GM19463 (cell line): ENCODE results near the gene EDRF1.
"Not testable (repeated sequence)": the region's sequence is repeated elsewhere in the genome, so short reads cannot be mapped to it uniquely, and the experiment has no call there.

ENCODE experiments used
- ATAC-seq: cut with Tn5 transposase; IDR thresholded peaks from one replicate; pipeline ENCODE4 v1.9.1; 2021; ENCODE audit warnings: mild to moderate bottlenecking, moderate library complexity; ENCODE audit not compliant: unreplicated experiment

EDRF1 gene, protein sequence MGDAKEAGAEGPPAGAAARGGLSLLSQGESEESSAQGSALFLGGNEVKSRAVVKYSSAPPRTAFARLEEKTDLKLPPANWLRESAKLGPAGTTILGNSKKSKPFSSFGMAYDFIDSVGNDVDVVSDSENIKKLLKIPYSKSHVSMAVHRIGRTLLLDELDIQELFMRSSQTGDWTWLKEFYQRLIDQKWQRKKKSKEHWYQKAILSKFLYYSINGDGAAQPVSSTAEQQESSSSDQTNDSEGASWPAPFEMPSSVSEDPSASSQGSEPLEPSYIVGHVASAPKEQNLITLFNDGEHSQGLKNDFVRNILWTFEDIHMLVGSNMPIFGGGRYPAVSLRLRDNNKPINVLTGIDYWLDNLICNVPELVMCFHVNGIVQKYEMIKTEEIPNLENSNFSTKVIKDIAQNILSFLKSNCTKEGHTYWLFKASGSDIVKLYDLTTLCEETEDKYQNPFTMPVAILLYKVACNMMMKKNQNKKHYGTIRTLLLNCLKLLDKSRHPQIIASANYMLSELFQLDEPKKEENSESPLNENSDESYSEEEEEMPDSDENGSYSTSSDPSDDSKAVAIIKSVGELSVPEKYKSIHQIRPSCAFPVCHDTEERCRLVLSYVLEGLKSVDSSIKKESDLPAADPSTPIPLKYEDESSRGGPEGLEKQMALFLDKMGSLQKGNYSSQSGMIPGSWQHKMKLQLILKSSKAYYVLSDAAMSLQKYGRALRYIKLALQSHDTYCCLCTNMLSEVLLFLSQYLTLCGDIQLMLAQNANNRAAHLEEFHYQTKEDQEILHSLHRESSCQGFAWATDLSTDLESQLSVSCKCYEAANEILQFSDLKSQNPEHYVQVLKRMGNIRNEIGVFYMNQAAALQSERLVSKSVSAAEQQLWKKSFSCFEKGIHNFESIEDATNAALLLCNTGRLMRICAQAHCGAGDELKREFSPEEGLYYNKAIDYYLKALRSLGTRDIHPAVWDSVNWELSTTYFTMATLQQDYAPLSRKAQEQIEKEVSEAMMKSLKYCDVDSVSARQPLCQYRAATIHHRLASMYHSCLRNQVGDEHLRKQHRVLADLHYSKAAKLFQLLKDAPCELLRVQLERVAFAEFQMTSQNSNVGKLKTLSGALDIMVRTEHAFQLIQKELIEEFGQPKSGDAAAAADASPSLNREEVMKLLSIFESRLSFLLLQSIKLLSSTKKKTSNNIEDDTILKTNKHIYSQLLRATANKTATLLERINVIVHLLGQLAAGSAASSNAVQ

DNA sequence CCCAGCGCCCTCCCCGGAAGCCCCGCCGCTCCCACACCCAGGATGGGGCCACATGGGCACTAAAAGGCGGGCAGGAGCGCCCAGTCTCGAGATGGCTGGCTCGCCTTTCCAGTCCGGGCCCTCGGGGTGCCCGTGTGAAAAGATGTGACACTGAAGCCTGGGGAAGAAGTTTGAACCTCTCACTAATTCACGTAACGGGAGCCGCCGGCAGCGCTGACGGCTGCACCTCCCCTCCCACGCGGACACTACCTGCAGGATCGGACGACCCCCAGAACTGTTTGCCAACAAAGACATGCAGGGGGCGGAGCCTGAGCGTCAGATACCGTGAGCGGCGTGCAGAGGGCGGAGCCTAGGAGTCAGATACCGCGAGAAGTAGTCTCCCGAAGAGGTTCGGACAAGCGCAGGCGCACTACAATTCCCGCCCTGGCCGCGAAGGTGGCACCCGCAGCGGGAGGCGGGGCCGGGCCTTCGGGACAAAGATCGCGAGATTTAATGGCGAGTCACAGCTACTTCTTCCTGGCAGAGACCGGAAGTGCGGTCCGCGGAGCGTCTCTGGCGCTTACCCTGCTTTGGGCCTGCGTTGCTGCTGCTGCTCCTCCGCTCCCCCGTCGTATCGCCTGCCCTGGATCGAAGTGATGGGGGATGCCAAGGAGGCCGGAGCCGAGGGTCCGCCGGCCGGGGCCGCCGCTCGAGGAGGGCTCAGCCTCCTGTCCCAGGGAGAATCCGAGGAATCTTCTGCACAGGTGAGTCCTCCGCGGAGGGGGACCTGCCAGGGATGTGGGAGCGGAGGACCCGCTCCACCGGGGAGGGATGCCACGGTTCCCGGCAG is at the start of gene EDRF1:
Gene EDRF1 (plus strand): TSS at position 537 of the 829 bp plus-strand sequence. CDS start 99 bp downstream, at position 636.
- ATAC-seq = peak; percentile 78

DNA sequence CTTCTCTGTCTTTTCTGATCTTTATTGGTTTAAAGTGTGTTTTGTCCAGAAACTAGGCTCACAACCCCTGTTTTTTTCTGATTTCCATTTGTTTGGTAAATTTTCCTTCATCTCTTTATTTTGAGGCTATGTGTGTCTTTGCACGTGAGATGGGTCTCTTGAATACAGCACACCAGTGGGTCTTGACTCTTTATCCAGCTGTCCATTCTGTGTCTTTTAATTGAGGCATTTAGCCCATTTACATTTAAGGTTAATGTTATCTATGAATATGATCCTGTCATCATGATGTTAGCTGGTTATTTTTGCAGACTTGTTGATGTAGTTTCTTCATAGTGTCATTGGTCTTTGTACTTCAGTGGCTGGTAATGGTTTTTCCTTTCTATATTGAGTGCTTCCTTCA is 46.6 kb upstream of the EDRF1 start:
- no peak for ATAC-seq

DNA sequence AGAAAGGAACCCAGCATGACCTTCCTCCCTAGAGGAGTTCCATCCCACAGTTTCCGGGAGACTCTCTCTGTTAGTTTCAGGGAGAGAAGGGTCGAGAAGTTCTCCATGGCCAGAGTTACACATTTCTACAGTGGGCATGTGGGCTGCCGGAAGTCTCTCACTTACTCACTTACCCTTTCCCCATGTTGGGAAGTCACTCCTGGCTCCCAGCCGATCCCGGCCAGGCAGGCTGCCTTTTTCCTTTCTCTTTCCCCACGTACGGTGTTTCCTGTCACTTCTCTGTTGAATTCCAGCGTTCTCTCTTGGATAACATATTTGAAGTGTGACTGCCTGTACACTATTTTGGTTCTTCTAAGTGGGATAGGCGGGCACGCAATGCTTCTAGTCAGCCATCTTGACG is 40.1 kb upstream of the EDRF1 start:
- no peak for ATAC-seq

DNA sequence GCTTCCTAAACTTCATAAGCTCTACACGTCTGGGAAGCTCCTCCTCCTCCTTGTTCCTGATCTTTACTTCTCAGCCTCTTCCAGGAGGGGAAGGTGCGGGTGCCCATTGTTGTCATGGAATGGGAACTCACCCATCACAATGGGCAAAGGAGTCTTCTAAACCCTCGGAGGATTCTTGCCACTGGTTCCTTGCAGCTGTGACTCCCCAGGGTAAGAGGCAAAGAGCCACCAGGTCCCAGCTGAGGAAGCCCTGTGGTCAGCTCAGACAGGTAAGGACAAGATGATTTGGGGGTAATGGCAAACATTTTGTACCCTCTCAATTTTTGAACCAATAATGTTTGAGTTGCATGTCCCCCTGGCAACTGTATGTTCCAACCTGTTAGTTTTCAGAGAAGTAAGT is 36.4 kb upstream of the EDRF1 start, which contains the start of gene TEX36:
Gene TEX36 (minus strand): TSS at position 101 of the 400 bp plus-strand sequence. CDS start 174 bp downstream, outside the sequence.
- ATAC-seq = no peak

DNA sequence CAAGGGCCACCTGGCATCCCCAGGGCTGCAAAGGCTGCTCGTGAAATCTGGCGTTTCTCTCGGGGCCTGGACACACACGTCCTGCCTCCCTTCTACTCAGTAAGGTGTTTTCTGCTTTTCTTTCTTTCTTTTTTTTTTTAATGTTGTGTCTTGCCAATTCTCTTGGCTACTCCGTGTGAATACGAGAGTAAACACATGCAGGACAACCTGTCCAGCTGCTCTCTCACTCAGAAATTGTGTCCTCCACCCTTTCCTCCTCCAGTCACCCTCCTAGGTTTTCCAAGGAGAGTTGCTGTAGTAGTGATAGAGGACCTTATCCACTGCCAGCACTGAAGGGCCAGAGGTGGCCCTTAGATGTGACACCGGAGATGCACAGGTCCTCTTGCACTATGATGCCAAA is 35.7 kb upstream of the EDRF1 start:
- ATAC-seq = no peak

DNA sequence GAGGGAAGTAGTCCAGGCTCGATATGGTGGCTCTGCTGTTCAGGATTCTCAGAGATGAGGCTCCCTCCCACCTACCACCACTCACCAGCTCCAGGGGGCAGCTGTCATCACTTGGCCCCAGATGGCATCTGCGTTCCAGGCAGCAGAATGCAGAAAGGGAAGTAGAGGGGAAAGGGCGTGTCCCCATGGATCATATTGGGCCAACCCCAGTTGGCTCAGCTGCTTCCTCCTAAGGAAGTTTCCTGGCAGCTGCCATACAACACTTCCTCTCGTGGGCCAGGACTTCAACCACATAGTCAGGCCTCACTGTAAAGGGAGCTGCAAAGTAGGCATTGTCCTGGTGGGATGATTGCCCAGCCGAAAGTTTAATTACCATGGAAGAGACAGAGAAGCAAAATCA is 34.9 kb upstream of the EDRF1 start:
- no peak for ATAC-seq

DNA sequence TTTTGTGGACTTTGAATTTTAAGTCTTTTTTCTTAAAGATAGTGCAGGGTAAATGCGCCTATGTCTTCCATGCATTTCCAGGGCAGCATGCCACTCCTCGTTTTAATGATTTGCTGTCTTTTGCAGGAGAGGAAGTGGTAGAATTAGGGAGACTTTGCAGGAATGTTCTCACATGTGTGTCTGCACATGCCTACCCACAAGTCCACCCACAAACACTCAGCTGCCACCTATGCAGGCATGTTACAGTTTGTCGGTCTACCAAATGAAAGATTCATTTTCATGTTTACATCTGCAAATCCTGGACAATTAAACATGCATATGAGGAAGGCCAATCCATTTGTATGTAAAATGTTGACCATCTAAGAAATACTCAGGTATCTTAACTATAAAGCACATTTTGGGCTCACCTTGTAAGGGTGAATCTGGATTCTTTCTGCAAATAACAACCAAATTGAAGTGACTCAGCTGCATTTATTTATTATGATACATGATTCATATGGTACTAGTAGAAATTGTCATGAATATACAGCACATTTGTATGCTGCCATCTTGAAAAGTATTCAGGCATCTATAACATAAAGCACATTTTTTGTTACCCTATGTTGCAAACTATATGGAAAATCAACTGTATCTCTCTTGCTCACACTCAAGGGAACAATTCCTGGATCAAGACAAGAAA is 31.9 kb upstream of the EDRF1 start:
- ATAC-seq = no peak

DNA sequence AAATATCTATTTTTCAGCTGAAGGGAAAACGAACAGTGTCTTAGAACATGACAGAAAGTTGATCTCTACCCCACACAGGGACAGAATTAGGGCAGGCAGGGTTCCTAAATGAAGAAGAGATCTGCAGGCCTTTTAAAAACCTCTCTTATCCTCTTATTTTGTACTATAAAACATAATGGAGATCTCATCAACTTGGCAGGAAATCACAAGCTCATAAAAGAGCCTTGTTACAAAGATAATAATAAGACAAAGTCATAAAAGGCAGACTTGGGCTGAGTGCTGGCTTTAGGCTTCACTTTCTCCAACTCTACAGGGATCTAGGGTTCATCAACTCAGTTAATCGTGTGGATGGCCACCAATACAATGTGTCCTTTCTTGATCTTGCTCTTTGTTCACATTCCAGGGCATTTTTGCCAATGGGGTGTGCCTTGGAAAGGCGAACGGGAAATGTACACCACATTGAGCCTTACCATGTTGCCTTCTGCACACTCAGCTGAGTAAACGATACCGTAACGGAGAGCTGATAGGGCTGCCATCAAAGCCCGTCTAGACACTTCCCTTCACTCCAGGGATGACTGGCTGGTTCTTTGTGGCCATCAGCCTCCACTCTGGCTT is 29.4 kb upstream of the EDRF1 start:
- ATAC-seq = no peak

DNA sequence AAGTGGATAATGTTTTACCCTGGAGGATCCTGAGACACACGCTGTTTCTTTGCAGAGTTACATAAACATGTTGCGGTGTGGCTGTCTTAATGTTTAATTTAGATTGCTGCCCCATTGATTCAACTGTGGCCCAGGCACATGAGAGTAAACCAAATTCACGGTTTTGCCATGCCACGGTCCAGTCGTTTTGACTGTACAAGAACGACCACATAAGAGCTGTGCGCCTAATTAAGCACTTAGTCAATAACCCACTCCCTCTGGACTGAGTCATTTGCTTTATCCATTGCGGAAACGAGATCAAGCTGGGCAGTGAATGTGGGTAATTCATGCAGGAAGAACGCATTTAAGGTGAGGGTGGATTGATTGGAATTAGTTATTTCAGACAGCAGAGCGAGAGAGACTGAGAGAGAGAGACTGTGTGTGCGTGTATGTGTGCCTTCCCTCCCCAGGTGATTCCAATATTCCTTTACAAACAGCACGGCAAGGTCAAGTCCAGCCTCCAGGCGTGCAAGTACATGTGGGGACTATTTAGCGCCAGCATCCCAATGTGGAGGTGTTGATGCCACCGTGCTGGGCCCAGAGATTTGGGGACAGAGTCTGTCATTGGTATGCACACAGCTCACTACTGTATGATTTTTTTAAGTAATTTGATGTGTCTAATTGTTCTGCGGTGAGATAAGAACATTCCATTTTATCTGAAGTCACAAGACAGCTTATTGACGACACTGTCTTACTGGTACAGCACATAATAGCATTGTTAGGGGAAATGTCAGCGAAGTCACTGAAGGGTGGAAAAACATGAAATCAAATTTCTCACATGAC is 28.1 kb upstream of the EDRF1 start:
- no peak for ATAC-seq

DNA sequence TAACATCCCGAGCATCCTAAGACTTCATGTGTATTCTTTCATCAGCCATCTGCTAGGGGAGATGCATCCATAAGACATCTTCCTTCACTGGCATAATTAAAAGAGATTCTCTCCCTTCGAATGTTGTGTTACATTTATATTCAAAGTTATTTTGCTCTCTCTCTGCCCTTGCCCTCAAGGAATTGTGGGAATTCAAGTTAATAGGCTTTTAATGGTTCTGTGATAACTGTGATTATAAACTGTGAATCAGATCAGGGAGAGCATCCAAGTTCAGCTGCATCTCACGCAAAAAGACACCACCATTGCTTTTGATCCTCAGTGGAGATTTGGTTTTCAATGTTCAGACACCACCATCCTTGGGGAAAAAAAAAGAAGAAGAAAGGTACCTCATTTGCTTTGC is 27.3 kb upstream of the EDRF1 start:
- no peak for ATAC-seq

DNA sequence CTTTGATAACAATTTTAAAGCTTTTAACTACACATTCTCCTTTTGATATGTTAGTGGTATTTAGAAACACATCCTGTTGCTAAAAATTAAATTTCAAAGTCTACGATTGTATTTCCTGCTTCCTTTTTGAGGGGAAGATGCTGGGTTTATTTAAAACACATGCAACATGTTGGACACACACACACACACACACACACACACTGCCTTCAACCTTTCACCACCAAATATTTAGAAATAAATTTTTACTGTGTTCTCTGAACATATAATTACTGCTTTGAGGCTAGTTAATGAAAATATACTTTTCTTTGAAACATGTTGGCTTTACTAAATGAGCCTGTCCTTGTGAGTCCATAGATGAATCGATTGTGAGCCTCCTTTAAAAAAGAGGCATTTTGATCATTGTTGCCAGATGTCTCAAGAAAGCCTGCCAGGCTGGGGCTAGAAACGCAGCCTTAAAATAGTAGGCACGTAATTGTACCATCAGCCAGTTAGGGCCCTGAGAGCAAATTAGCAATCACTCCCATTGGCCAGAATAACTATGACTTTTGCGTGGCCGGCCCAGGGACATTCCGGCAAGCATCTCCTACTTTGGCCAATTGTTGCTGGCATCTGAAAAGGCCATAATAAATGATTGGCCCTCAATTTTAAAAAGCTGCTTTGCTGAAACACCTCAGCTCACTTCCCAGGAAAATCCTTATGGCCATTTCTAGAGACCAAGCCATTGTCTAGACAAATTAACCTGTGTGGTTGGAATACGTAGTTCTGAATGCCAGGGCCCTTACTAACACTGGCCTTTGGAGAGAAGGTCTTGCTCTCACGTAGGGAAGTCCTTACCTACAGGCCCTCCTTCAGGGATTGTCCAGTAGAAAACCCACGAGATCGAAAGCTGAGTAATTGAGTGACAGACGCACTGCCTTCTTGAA is 26.6 kb upstream of the EDRF1 start:
- no peak for ATAC-seq

DNA sequence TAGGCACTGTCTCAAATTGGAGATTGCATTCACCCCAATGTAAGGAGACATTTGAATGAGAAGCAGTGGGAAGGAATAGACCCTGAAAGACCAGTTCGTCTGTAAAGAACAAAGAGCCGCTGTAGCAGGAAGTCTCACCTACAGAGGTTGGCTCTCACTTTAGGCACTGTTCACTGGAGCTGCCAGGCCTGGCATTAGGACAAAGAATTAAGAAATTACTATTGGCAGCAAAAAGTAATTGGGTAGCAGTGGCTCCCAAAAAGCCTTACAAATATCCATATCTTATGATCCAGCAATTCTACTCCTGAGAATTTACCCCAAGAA is 26.0 kb upstream of the EDRF1 start:
- ATAC-seq = no peak

DNA sequence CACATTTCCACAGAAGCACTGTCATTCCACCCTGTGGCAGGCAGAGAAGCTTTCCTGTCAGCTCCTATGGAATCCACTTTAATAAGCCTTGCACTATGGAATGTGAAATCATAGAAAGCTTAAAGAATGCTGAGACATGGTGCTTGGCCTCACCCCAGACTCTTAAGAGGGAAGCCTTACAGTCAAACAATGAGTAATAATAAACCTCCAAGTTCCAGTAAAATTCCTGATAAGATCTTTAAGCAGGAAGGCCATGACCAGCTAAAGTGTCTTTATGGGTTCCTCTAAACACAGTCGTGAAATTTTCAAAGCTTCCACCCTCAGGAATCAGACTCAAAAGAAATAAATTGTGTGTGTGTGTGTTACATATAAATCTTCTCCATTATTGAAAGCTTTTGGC is 24.6 kb upstream of the EDRF1 start:
- ATAC-seq = no peak

DNA sequence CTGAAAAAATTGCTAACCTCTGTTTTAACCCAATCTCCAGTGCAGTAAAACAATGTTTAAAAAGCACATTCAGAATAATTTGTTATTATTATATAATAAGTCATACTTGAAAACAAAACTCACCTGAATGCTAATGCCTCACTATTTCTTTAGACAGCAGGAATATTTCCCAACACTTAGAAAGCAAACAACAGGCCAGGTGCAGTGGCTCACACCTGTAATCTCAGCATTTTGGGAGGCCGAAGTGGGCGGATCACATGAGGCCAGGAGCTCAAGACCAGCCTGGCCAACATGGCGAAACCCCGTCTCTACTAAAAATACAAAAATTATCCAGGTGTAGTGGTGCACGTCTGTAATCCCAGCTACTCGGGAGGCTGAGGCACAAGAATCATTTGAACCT is 22.6 kb upstream of the EDRF1 start:
- not testable (repeated sequence) for ATAC-seq

DNA sequence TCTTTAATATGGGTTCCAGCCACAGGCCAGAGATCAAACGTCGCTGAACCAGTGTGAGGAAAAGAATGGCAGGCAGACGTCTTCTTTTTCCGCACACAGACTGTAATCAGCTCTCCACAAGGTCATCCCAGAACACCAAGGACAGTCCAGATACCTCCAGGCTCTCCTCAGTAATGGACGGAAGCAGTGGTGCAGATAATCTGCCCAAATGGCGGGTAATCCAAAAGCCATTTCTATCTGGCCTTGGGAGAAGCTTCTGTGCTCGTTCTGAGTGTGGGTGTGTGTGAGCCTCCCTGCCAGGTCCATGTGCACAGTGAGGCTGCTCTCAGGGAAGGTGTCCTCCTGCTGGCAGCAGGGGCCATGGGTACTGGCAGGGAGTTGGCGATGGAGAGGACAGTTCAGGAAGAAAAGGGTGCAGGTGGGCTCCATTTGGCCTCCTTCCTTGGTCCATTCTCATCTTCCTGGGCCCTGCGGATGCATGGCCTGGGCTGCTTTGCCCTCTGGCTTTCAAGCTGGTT is 21.0 kb upstream of the EDRF1 start:
- ATAC-seq = no peak

DNA sequence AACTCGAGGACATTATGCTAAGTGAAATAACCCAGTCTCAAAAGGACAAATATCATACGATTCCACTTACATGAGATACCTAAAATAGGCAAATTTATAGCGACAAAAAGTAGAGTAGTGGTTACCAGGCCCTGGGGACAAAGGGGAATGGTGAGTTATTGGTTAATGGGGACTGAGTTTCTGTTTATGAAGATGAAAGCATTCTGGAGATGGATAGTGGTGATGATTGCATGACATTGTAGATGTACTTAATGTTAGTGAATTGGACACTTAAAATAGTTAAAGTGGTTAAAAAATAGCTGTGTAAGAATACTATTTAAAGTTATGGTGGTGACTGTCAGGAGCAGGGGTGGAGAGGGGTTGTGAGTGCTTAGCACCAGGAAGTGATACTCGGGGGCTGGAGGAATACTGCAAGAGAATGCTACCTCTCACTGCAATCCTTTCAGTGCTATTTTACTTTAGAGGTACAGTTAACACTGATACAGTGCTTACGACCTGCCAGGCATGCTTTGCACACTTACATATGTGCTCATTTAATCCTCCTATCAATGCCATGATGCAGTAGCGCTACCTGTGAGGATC is 19.9 kb upstream of the EDRF1 start:
- ATAC-seq = peak; percentile 45

DNA sequence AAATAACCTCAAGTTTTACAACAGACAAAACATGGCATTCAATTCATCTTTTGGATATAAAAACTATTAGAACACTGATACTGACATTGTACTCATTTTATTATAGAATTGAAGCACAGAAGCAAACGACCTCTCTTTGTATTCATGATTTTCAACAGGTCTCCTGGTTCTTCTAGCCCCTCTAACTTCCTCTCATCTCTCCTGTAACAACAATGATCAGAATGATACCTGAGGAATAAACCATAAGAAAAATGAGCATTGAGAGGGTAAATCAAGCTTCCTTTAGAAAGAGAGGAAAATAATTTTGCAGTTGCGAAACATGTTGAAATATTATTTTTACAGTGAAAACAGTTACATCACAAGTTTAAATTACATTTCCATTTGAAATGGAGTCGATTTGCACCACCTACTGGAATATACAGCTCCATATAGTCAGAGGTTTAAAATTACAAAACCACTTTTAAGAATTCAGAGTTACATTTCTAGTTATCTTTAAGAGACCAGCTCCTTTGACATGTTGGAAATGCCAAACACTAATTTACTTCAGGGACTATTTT is 19.1 kb upstream of the EDRF1 start:
- no peak for ATAC-seq
